NT2/D1 (cell line): ENCODE results near the gene DCTD.

Experiments
- SUZ12 ChIP-seq: IDR thresholded peaks from 2 replicates; pipeline ENCODE4 v1.6.1; 2011; ENCODE audit not compliant: insufficient read length, insufficient read depth; ENCODE audit errors: extremely low read depth
- YY1 ChIP-seq: IDR thresholded peaks from 2 replicates; pipeline ENCODE4 v1.6.1; 2011; ENCODE audit not compliant: insufficient read length, insufficient read depth
- ZNF274 ChIP-seq: IDR thresholded peaks from 2 replicates; pipeline ENCODE4 v1.6.1; 2011; ENCODE audit warnings: mild to moderate bottlenecking, low read depth, low read length

GRCh38 chr4:182847576-182848450 lies 69.4 kb downstream of the DCTD start:
- no peak for TF ChIP-seq YY1
- TF ChIP-seq SUZ12, result no peak
- no peak for TF ChIP-seq ZNF274
